DND-41 (cell line): ENCODE data around the gene FBXL19.

Source experiments
- ATAC-seq: fragments of 200-7000 bp; cut with Tn5 transposase; 3 replicates; pipeline ENCODE4 v1.9.1; 2021; ENCODE audit warnings: low read depth; ENCODE audit not compliant: insufficient read depth
- DNase-seq: peaks from one replicate; pipeline ENCODE4 v3.0.0-alpha.2; 2020
- H2AFZ ChIP-seq: 2 replicates; pipeline ENCODE4 v1.6.0; 2012; ENCODE audit warnings: low read depth, low read length
- H3K27ac ChIP-seq: 2 replicates; pipeline ENCODE4 v1.5.1; 2012; ENCODE audit warnings: low read length, inconsistent platforms
- H3K27me3 ChIP-seq: fragments of 200-600 bp; sonication (generic); 2 replicates; pipeline ENCODE4 v1.6.0; 2012; ENCODE audit warnings: low read length, mild to moderate bottlenecking, inconsistent platforms; ENCODE audit not compliant: insufficient read depth, poor library complexity
- H3K36me3 ChIP-seq: 2 replicates; pipeline ENCODE4 v1.5.1; 2012; ENCODE audit warnings: low read length, inconsistent platforms; ENCODE audit not compliant: insufficient read depth
- H3K4me1 ChIP-seq: 2 replicates; pipeline ENCODE4 v1.5.1; 2012; ENCODE audit warnings: mild to moderate bottlenecking, low read length; ENCODE audit not compliant: insufficient read depth
- H3K4me2 ChIP-seq: 2 replicates; pipeline ENCODE4 v1.6.0; 2012; ENCODE audit warnings: mild to moderate bottlenecking, moderate library complexity, low read length, inconsistent platforms; ENCODE audit not compliant: insufficient read depth
- H3K4me3 ChIP-seq, 2 experiments: fragments of 200-600 bp in 1 of 2; shearing (Covaris generic) in 1 of 2; 2 replicates each; pipeline ENCODE4 v1.5.1; 2012 to 2016; ENCODE audit warnings: inconsistent platforms in 2 of 2, low read length in 2 of 2, mild to moderate bottlenecking in 2 of 2, low read depth in 1 of 2, moderate library complexity in 1 of 2
- H3K79me2 ChIP-seq: 2 replicates; pipeline ENCODE4 v1.6.0; 2012; ENCODE audit warnings: low read length, inconsistent platforms; ENCODE audit not compliant: insufficient read depth
- H3K9ac ChIP-seq: 2 replicates; pipeline ENCODE4 v1.6.0; 2012; ENCODE audit warnings: low read depth, mild to moderate bottlenecking, inconsistent platforms, low read length, moderate library complexity
- H3K9me3 ChIP-seq: 2 replicates; pipeline ENCODE4 v1.5.1; 2012; ENCODE audit warnings: low read length, moderate library complexity, mild to moderate bottlenecking, inconsistent platforms; ENCODE audit not compliant: insufficient read depth, severe bottlenecking
- H4K20me1 ChIP-seq: 2 replicates; pipeline ENCODE4 v1.6.0; 2012; ENCODE audit warnings: low read length; ENCODE audit not compliant: insufficient read depth
- CTCF ChIP-seq: IDR thresholded peaks from 2 replicates; pipeline ENCODE4 v1.5.1; 2012; ENCODE audit warnings: borderline replicate concordance, low read length, moderate library complexity, mild to moderate bottlenecking; ENCODE audit not compliant: poor library complexity, severe bottlenecking; ENCODE audit errors: extremely low read depth
- EZH2 ChIP-seq: IDR thresholded peaks from 3 replicates; pipeline ENCODE4 v1.6.1; 2012; ENCODE audit warnings: borderline replicate concordance, low read depth, mild to moderate bottlenecking, moderate library complexity, low read length, inconsistent platforms; ENCODE audit not compliant: severe bottlenecking

Gene FBXL19

DNA sequence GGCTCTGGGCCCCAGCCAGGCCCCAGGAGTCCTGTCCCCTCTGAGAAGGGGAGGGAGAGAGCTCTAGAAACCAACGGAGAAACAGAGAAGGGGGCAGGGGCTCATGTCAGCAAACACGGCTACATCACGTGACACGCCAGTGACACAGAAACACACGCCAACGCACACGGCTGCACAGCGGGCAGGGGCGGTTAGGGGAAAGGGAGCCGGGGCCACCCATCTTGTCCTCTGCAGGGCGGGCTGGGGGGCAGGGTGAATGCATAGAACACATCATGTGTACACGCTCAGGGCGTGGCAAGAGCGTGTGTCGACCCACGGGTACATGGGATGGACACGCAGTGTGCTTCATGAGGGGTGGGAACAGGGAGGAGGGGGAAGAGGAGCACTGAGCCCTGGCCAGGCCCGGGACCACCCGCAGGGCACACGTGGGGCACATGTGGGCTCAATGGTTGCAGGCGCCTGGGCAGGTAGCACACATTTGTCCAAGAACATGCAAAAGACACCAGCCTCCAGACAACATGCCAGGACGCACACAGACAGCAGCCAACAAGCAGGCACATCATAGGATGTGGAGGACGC lies 66.2 kb downstream of the FBXL19 start:
- no peak for ATAC-seq
- no peak for TF ChIP-seq CTCF
- TF ChIP-seq EZH2, result no peak
- Histone ChIP-seq H3K79me2 (no peaks in the 10 kb centered on the region), H4K20me1 (no peaks in the 10 kb centered on the region), H2AFZ (no peak overlapping the region), H3K9me3 (no peaks in the 10 kb centered on the region), H3K4me1 (no peaks in the 10 kb centered on the region), H3K36me3 (peaks cover 15% of the 10 kb centered on the region), H3K4me2 (no peak overlapping the region), H3K4me3 (no peak overlapping the region), H3K27me3 (no peaks in the 10 kb centered on the region), H3K9ac (no peak overlapping the region), H3K27ac (no peak overlapping the region)
- DNase-seq, result no peak

DNA sequence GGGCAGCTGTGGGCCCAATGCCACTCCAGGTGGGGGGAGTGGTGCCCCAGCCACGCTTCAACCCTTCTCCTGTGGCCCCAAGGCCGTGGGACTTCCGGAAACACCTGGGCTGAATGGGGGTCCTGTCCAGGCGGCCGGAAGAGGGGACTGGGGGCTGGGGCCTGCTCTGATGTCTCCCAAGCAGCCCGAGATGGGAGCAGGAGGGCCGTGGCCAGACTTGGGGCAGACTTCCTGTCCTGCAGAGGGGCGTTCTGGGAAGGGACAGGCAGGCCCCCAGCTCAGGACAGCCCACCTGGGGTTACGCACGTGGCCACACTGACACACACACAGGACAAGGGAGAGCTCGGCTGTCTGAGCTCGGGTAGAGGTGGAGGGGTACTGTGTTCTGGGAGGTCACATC lies 66.7 kb downstream of the FBXL19 start:
- Histone ChIP-seq H4K20me1 (no peaks in the 10 kb centered on the region), H3K27ac (no peak overlapping the region), H3K4me3 (no peak overlapping the region), H2AFZ (no peak overlapping the region), H3K27me3 (no peaks in the 10 kb centered on the region), H3K4me1 (no peaks in the 10 kb centered on the region), H3K9ac (no peak overlapping the region), H3K36me3 (peaks cover 13% of the 10 kb centered on the region; the same call in 1 of the 2 replicates), H3K9me3 (no peaks in the 10 kb centered on the region), H3K4me2 (no peak overlapping the region), H3K79me2 (no peaks in the 10 kb centered on the region)
- ATAC-seq (no peak), DNase-seq (no peak)
- TF ChIP-seq EZH2 (no peak), CTCF (no peak)

DNA sequence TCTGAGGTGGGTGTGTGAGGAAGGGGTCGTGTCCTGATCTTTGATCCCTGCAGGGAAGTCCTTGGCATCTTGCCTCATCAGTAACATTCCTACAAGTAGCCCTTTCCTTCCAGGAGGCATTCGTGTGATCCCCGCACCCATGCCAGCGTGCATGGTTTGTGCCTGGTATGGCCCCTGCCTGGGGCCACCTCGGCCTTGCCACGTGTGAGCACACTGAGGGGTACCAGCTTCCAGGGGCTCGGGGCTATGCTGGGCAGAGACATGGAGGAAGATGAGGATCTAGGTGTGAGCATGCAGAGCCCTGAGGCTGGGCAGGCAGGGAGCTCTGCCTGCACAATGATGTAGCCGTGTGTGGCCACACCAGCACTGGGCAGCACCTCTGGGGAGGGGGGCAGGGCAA lies 67.7 kb downstream of the FBXL19 start:
- Histone ChIP-seq H3K27ac (no peak overlapping the region), H3K36me3 (peaks cover 5% of the 10 kb centered on the region; the same call in 1 of the 2 replicates), H2AFZ (no peak overlapping the region), H3K4me3 (no peak overlapping the region), H4K20me1 (no peaks in the 10 kb centered on the region), H3K79me2 (no peaks in the 10 kb centered on the region), H3K9ac (no peak overlapping the region), H3K9me3 (no peaks in the 10 kb centered on the region), H3K27me3 (no peaks in the 10 kb centered on the region), H3K4me1 (no peaks in the 10 kb centered on the region), H3K4me2 (no peak overlapping the region)
- no peak for DNase-seq
- no peak for ATAC-seq
- no peak for TF ChIP-seq EZH2
- no peak for TF ChIP-seq CTCF

DNA sequence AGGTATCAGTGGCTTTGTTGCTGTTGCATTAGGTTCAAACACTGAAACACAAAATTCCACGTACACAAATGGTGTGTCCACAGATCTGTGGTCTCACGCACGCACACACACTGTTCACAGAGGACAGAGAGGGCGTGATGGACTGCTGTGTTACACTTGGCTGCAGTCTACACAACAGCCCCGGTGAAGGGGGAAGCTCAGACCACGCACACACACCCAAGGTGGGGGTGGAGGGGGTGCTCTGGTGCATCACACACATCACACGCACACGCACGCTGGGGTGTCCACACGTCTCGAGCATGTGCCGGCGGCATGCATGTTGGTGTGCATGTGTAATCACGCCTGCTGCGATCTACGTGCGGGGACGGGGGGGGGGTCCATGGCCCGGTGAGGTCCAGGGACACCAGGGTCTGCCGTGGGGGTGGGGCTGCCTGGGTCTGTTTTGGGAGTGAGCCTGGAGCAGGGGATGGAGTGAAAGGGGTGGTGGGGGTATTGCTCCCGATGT lies 69.0 kb downstream of the FBXL19 start:
- H3K36me3 ChIP-seq, result no peaks in the 10 kb centered on the region
- no peaks in the 10 kb centered on the region for H3K79me2 ChIP-seq
- TF ChIP-seq CTCF (no peak), EZH2 (no peak)
- no peaks in the 10 kb centered on the region for H3K27me3 ChIP-seq
- H3K4me2 ChIP-seq, result no peak overlapping the region
- no peaks in the 10 kb centered on the region for H3K9me3 ChIP-seq
- H3K9ac ChIP-seq, result no peak overlapping the region
- no peak overlapping the region for H3K4me3 ChIP-seq
- no peak for DNase-seq
- H3K4me1 ChIP-seq, result no peaks in the 10 kb centered on the region
- H2AFZ ChIP-seq, result no peak overlapping the region
- H4K20me1 ChIP-seq, result no peaks in the 10 kb centered on the region; the same call in 1 of the 2 replicates
- ATAC-seq, result no peak
- H3K27ac ChIP-seq, result no peak overlapping the region
